Activated naive CD4-positive, alpha-beta T cell treated with anti-CD3 and anti-CD28 coated beads for 36 hours (primary cell): Measurements from ENCODE around the gene SPACDR. TPM values are rescaled to one million over a fixed set of nuclear protein-coding genes. Genes with fewer than 3 reads are reported as not detected.
A peak's percentile ranks its signal among the peaks of the same experiment; 100 is the strongest.
"Not testable (repeated sequence)": the region's sequence is repeated elsewhere in the genome, so short reads cannot be mapped to it uniquely, and the experiment has no call there.

ENCODE experiments used
- CTCF ChIA-PET: fragments of 350-600 bp; sonication (Branson Sonifier 250); formaldehyde crosslinking; loops from one replicate; lab custom pipeline; 2021; ENCODE audit warnings: antibody characterized with exemption; lab: Charles Lee
- DNase-seq: peaks from one replicate; pipeline ENCODE4 v3.0.0-alpha.2; 2020
- H3K27ac Mint-ChIP-seq: one replicate; pipeline ENCODE4 v1.8.0; 2021; ENCODE audit warnings: mild to moderate bottlenecking, mixed read lengths
- H3K27me3 Mint-ChIP-seq: one replicate; pipeline ENCODE4 v1.8.0; 2021; ENCODE audit warnings: low read depth, mixed read lengths
- H3K36me3 Mint-ChIP-seq: one replicate; pipeline ENCODE4 v1.8.0; 2021; ENCODE audit warnings: low read depth, mixed read lengths
- H3K4me1 Mint-ChIP-seq: one replicate; pipeline ENCODE4 v1.8.0; 2021; ENCODE audit warnings: low read depth, mixed read lengths
- H3K4me3 Mint-ChIP-seq: one replicate; pipeline ENCODE4 v1.8.0; 2021; ENCODE audit warnings: mild to moderate bottlenecking, moderate library complexity, mixed read lengths
- H3K9me3 Mint-ChIP-seq: one replicate; pipeline ENCODE4 v1.8.0; 2021; ENCODE audit warnings: mixed read lengths
- intact Hi-C: fragments of 100-400 bp; cut with micrococcal nuclease; formaldehyde crosslinking; loops from one replicate; pipeline ENCODE4 v1.15.1; 2023
- total RNA-seq, 2 experiments: library from RNA; stranded (reverse); gene quantifications; one replicate each; pipeline ENCODE4 v1.2.3, GENCODE V29; 2021

Gene SPACDR
- total RNA-seq, 2 experiments from 2014 or later = 2.3 to 2.6 TPM

DNA sequence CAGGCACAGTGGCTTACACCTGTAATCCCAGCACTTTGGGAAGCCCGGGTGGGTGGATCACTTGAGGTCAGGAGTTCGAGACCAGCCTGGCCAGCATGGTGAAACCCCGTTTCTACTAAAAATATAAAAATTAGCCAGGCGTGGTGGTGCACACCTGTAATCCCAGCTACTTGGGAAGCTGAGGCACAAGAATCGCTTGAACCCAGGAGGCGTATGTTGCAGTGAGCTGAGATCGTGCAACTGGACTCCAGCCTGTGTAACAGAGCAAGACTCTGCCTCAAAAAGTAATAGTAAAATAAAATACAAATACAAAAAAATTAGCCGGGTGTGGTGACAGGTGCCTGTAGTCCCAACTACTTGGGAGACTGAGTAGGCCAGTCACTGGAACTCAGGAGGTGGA, 25.3 kb downstream of the SPACDR start:
- H3K9me3 Mint-ChIP-seq, H3K4me3 Mint-ChIP-seq, H3K27me3 Mint-ChIP-seq, intact Hi-C loops, H3K27ac Mint-ChIP-seq, DNase-seq: not testable (repeated sequence)
- Mint-ChIP-seq H3K4me1 (peaks cover 21% of the 10 kb centered on the region), H3K36me3 (peaks cover 22% of the 10 kb centered on the region)
- CTCF ChIA-PET = interaction anchor here (0.7 to 2.7 kb wide), 2 partner anchors 11 to 706 kb away, joined by 3 to 10 read pairs; no protein-coding TSS in a partner anchor

GRCh38 chr7:100438172-100438571, 25.9 kb downstream of the SPACDR start:
- intact Hi-C loops = no loop called here
- peaks cover 26% of the 10 kb centered on the region for H3K4me1 Mint-ChIP-seq
- H3K4me3 Mint-ChIP-seq = no peak overlapping the region
- peaks cover 26% of the 10 kb centered on the region for H3K36me3 Mint-ChIP-seq
- CTCF ChIA-PET = interaction anchor here (0.6 to 2.7 kb wide), 4 partner anchors 12 to 706 kb away, joined by 3 to 10 read pairs (median 6); no protein-coding TSS in a partner anchor
- no peak for DNase-seq
- H3K27ac Mint-ChIP-seq = peak overlapping the region; percentile 50
- no peaks in the 10 kb centered on the region for H3K27me3 Mint-ChIP-seq
- H3K9me3 Mint-ChIP-seq = no peaks in the 10 kb centered on the region

DNA sequence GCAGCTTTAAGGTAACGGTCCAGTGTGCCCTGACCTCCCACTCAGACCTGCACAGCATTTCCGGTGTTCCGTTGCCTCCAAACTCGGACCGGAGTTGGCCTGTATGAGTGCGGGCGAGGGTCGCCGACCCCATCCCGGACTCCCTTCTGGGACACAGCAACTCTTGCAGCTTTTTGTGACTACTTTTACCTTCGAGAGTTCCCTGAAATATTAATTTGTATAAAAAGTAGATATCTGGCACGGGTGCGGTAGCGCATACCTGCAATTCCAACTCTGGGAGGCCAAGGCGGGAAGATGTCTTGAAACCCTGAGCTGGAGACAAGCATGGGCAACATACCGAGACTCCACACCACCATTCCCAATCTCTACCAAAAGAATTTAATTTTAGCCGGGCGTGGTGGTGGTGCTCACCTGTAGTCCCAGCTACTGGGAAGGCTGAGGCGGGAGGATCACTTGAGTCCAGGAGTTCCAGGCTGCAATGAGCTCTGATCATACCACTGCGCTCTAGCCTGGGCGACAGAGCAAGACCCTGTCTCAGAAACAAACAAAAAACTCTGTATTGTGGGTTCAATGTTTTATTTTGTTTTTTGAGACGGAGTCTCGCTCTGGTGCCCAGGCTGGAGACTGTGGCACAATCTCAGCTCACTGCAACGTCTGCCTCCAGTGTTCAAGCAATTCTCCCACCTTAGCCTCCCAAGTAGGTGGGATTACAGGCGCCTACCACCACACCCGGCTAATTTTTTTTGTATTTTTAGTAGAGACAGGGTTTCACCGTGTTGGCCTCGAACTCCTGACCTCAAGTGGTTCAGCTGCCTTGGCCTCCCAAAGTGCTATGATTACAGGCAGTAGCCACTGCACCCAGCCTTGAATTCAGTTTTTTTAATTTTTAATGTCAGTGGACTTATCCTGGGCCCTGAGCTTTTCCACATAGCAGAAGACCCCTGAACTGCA, 26.6 kb downstream of the SPACDR start:
- Mint-ChIP-seq H3K9me3 (no peaks in the 10 kb centered on the region), H3K4me3 (peak overlapping the region; percentile 94), H3K27ac (peak overlapping the region; percentile 97), H3K4me1 (peaks cover 34% of the 10 kb centered on the region), H3K36me3 (peaks cover 34% of the 10 kb centered on the region), H3K27me3 (no peaks in the 10 kb centered on the region)
- CTCF ChIA-PET = interaction anchor here (0.6 to 1.4 kb wide), 7 partner anchors 15 to 707 kb away, joined by 3 to 8 read pairs (median 4); partner anchors contain the start of gene POP7
- intact Hi-C loops = no loop called here
- no peak for DNase-seq

DNA sequence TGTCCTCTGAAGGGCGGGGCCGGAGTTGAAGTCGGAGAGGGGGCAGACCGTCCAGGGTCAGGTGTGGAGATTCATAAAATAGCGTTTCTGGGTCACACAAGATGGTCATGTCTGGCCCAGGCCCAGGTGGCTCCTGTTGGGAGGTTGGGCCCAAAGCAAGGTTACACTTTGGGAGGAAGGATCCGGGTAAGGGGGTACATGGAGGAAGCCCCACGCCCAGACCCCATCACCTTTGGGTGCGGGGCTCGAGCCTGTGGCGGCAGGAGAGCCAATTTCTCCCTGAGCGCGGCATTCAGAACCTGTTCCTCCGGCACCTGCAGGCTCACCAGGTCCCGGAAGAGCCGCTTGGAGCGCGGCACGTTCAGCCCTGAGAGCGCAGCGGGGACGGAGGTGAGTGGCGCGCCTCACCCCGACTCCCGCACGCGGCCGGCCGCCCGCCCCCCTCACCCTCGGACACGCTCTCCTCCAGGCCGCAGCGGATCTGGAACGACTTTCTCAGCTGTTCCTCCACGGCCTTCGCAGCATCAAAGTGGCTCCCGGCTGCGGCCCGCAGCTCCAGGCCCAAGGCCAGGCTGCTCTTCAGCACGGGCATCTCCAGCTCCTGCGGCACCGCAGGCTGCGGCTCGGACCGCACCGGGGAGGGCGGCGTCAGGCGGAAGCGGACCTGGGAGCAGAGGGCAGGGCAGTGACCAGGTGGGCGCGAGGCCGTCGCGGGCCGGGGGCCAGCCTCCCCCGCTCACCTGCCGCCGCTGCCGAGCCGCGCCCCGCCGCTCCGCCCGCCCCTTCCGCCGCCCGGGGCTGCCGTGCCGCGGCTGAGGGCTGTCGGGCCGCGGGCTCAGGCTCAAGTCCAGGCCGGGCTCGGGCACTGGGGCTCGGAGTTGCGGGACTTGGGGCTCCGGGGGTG, 28.4 kb downstream of the SPACDR start:
- peak; percentile 62 for DNase-seq
- Mint-ChIP-seq H3K4me1 (peaks cover 52% of the 10 kb centered on the region), H3K36me3 (peaks cover 41% of the 10 kb centered on the region), H3K9me3 (no peaks in the 10 kb centered on the region), H3K27ac (peak overlapping the region; percentile 97), H3K27me3 (no peaks in the 10 kb centered on the region), H3K4me3 (peak overlapping the region; percentile 94)
- intact Hi-C loops = loop anchor here (1.0 kb wide), 4 partner anchors 7 to 287 kb away; partner anchors contain the start of genes LAMTOR4, TSC22D4 and ZCWPW1
- CTCF ChIA-PET = interaction anchor here (0.7 to 1.4 kb wide), 5 partner anchors 10 to 270 kb away, joined by 3 to 7 read pairs (median 3); partner anchors contain the start of gene POP7

GRCh38 chr7:100434297-100435144, 29.5 kb downstream of the SPACDR start:
- DNase-seq = no peak
- H3K36me3 Mint-ChIP-seq = peaks cover 47% of the 10 kb centered on the region
- peak overlapping the region; percentile 83 for H3K27ac Mint-ChIP-seq
- H3K27me3 Mint-ChIP-seq = peaks cover under 1% of the 10 kb centered on the region
- no peaks in the 10 kb centered on the region for H3K9me3 Mint-ChIP-seq
- intact Hi-C loops = no loop called here
- peaks cover 55% of the 10 kb centered on the region for H3K4me1 Mint-ChIP-seq
- peak overlapping the region; percentile 84 for H3K4me3 Mint-ChIP-seq
- CTCF ChIA-PET = interaction anchor here (0.9 kb wide), 2 partner anchors 16 to 125 kb away, joined by 3 read pairs; no protein-coding TSS in a partner anchor

- no peak for DNase-seq
- peak overlapping the region; percentile 83 for H3K27ac Mint-ChIP-seq
- peaks cover 59% of the 10 kb centered on the region for H3K4me1 Mint-ChIP-seq
- H3K9me3 Mint-ChIP-seq = no peaks in the 10 kb centered on the region
- H3K27me3 Mint-ChIP-seq = peaks cover 5% of the 10 kb centered on the region
- H3K4me3 Mint-ChIP-seq = no peak overlapping the region
- peaks cover 51% of the 10 kb centered on the region for H3K36me3 Mint-ChIP-seq
- CTCF ChIA-PET = interaction anchor here (0.9 kb wide), 1 partner anchor 126 kb away, joined by 3 read pairs; no protein-coding TSS in a partner anchor
- intact Hi-C loops = no loop called here
These were observed 30.3 kb downstream of the SPACDR start for GRCh38 chr7:100433592-100434296.

DNA sequence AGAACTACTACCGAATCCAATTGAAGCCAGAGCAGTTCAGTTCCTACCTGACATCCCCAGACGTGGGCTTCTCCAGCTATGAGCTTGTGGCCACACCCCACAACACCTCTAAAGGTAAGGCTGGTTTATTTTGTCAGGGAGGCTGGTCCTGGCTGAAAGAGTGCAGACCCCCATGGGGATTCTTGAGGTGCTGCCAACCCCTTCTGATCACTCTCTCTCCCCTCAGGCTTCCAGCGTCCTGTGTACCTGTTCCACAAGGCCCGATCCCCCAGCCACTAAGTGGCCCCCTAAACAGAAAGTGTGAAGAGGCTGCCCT, 30.8 kb downstream of the SPACDR start:
- Mint-ChIP-seq H3K36me3 (peaks cover 51% of the 10 kb centered on the region), H3K27me3 (peaks cover 5% of the 10 kb centered on the region), H3K4me3 (no peak overlapping the region), H3K9me3 (no peaks in the 10 kb centered on the region), H3K27ac (peak overlapping the region; percentile 83), H3K4me1 (peaks cover 59% of the 10 kb centered on the region)
- DNase-seq = no peak
- intact Hi-C loops = no loop called here
- CTCF ChIA-PET = no interaction called here

GRCh38 chr7:100432621-100433275, 31.3 kb downstream of the SPACDR start:
- Mint-ChIP-seq H3K27ac (peak overlapping the region; percentile 93), H3K9me3 (no peaks in the 10 kb centered on the region), H3K27me3 (peaks cover 5% of the 10 kb centered on the region), H3K4me3 (peak overlapping the region; percentile 12), H3K36me3 (peaks cover 51% of the 10 kb centered on the region), H3K4me1 (peaks cover 64% of the 10 kb centered on the region)
- intact Hi-C loops = no loop called here
- CTCF ChIA-PET = no interaction called here
- no peak for DNase-seq

- H3K4me1 Mint-ChIP-seq = peaks cover 64% of the 10 kb centered on the region
- CTCF ChIA-PET = no interaction called here
- peak overlapping the region; percentile 83 for H3K4me3 Mint-ChIP-seq
- no peak for DNase-seq
- H3K27me3 Mint-ChIP-seq = peaks cover 5% of the 10 kb centered on the region
- H3K9me3 Mint-ChIP-seq = no peaks in the 10 kb centered on the region
- intact Hi-C loops = no loop called here
- peak overlapping the region; percentile 93 for H3K27ac Mint-ChIP-seq
- peaks cover 51% of the 10 kb centered on the region for H3K36me3 Mint-ChIP-seq
These were observed 32.0 kb downstream of the SPACDR start for GRCh38 chr7:100432053-100432452.

GRCh38 chr7:100431286-100431735, 32.7 kb downstream of the SPACDR start:
- no peaks in the 10 kb centered on the region for H3K9me3 Mint-ChIP-seq
- H3K27me3 Mint-ChIP-seq = peaks cover 5% of the 10 kb centered on the region
- peaks cover 61% of the 10 kb centered on the region for H3K4me1 Mint-ChIP-seq
- peak overlapping the region; percentile 83 for H3K4me3 Mint-ChIP-seq
- CTCF ChIA-PET = interaction anchor here (0.6 kb wide), 1 partner anchor 352 kb away, joined by 3 read pairs; no protein-coding TSS in a partner anchor
- intact Hi-C loops = no loop called here
- peaks cover 49% of the 10 kb centered on the region for H3K36me3 Mint-ChIP-seq
- peak overlapping the region; percentile 93 for H3K27ac Mint-ChIP-seq
- DNase-seq = no peak
